Small intestine (tissue), 7 donors: ENCODE data around the gene ZNF462. TPM values are rescaled to one million over a fixed set of nuclear protein-coding genes. Genes with fewer than 3 reads are reported as not detected.

ENCODE experiments used
- DNase-seq, 2 donors: peaks; one replicate each; pipeline versions ENCODE4 v3.0.0 to v3.0.0-alpha.2; 2013
- FAIRE-seq: peaks from 2 replicates; lab custom pipeline; 2012; peaks lifted over from hg19 to GRCh38; lab: Jason Lieb, UNC
- H3K27ac ChIP-seq, 3 donors: one replicate each; pipeline ENCODE4 v1.5.1; 2013; ENCODE audit warnings: low read length in 2 of 3, mild to moderate bottlenecking in 2 of 3, control low read depth in 1 of 3, inconsistent platforms in 1 of 3, low read depth in 1 of 3, moderate library complexity in 1 of 3
- H3K27me3 ChIP-seq, 3 donors: one replicate each; pipeline ENCODE4 v1.6.1; 2013; ENCODE audit warnings: low read length in 3 of 3, inconsistent platforms in 1 of 3; ENCODE audit not compliant: control insufficient read depth in 3 of 3, insufficient read depth in 3 of 3
- H3K36me3 ChIP-seq, 3 donors: one replicate each; pipeline ENCODE4 v1.6.1; 2013; ENCODE audit warnings: low read length in 3 of 3, inconsistent platforms in 1 of 3, low read depth in 1 of 3, mild to moderate bottlenecking in 1 of 3, moderate library complexity in 1 of 3; ENCODE audit not compliant: control insufficient read depth in 3 of 3, insufficient read depth in 2 of 3
- H3K4me1 ChIP-seq, 3 donors: one replicate each; pipeline ENCODE4 v1.6.1; 2013; ENCODE audit warnings: low read length in 2 of 3, inconsistent platforms in 1 of 3, low read depth in 1 of 3, mild to moderate bottlenecking in 1 of 3, moderate library complexity in 1 of 3; ENCODE audit not compliant: control insufficient read depth in 3 of 3, insufficient read depth in 2 of 3
- H3K4me3 ChIP-seq, 3 donors: one replicate each; pipeline ENCODE4 v1.5.1; 2013; ENCODE audit warnings: low read length in 3 of 3, control low read depth in 1 of 3, inconsistent platforms in 1 of 3, low read depth in 1 of 3, mild to moderate bottlenecking in 1 of 3, moderate library complexity in 1 of 3
- H3K9me3 ChIP-seq, 2 donors: one replicate each; pipeline ENCODE4 v1.6.1; 2013; ENCODE audit warnings: low read depth in 1 of 2, low read length in 1 of 2; ENCODE audit not compliant: control insufficient read depth in 2 of 2, insufficient read depth in 1 of 2
- WGBS, 3 donors: extraction: QIAGEN DNeasy Blood & Tissue Kit; methylation state at CpG; one replicate each; pipeline ENCODE4 v1.1.7; 2013; 5-methylcytosine and 5-hydroxymethylcytosine counted together
- polyA plus RNA-seq, 4 donors: library from polyadenylated mRNA; stranded (reverse) in 3 of 4; unstranded in 1 of 4; fragments of 200-250 nt in 3 of 4; fragments of 120-200 nt in 1 of 4; gene quantifications; one replicate each; pipeline versions ENCODE4 v1.2.1 to v1.2.3, GENCODE V29; 2013
- donor health status: healthy with polysubstance abuse.
- donor health status: control.
- donor health status: control.
- donor health status: Bipolar disorder and iron deficiency.
- donor health status: healthy.

The ZNF462 gene
- polyA plus RNA-seq, 4 donors = 0.54 to 13.0 (median 3.3) TPM

GRCh38 chr9:106966481-106966880 is 103.5 kb downstream of the ZNF462 start:
- Histone ChIP-seq H3K9me3 (no peaks in the 10 kb centered on the region), H3K27me3 (no peaks in the 10 kb centered on the region), H3K4me3 (no peak overlapping the region), H3K27ac (no peak overlapping the region), H3K36me3 (no peaks in the 10 kb centered on the region), H3K4me1 (no peaks in the 10 kb centered on the region)
- FAIRE-seq (no peak), DNase-seq (no peak)
- 36 to 71% (median 66%) methylated on average over 1 of the region's 1 CpG for WGBS, 3 donors

DNA sequence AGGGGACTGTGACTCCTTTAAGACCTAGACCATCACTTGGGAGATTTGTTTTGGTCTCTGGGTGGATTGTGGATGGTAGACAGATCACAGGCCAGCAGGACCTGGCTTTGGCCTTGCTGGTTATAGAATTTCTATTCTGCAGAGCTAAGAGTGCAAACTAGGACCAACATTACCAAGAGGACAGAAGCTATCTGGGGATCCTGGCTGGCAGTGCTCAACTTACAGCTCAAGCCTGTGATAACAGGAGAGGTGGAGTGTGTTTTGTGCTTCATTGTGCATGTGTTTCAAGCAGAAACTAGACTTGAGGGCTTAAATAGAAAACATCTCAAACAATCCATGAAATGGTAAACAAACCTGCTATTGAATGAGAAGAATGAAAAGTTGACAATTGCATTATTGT is 106.7 kb downstream of the ZNF462 start:
- FAIRE-seq = no peak

DNA sequence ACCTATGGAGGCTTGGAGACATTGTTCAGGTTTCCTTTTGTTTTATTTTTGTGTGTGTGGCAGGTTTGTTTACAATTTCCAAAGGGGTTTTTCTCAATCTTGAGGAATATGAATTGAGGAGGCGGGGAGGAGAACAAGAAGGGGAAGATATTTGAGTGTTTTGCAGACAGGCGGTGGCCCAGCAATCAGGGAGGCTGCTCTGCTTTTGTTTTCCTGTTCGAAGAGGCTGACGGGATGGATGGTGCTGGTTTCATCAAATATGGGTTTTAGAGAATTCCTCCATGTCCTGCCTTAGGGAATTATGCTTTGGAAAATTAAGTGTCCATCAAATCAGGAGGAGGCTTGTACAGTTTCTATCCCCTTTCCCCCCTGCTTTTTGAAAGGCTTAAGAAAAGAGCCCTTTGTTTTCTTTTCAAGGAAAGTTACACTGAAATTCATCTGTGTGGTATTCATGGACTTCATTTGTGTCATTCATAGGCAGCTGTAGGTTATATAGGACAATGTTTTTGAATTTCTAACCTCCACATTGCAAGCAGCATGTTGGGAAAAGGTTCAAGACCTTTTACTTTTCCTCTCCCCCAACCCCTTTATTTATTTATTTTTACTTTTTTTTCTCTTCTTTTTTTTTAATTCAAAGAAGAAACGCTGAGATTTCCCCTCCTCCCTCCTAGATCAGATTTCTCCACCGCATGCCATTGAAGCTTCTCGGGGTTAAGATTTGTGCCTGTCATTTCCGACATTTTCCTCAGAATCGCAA is 107.4 kb downstream of the ZNF462 start:
- Histone ChIP-seq H3K36me3 (peaks cover 0 to 18% (median 0%) of the 10 kb centered on the region in 3 donors), H3K4me1 (no peaks in the 10 kb centered on the region), H3K4me3 (no peak overlapping the region), H3K27ac (no peak overlapping the region), H3K27me3 (no peaks in the 10 kb centered on the region), H3K9me3 (no peaks in the 10 kb centered on the region)
- WGBS, 3 donors = 84 to 90% (median 90%) methylated on average over 9 of the region's 9 CpGs
- DNase-seq = no peak
- no peak for FAIRE-seq

More for the DNA sequence above, 106.7 kb downstream of the ZNF462 start:
- DNase-seq = no peak
- H3K9me3 ChIP-seq = no peaks in the 10 kb centered on the region
- H3K4me3 ChIP-seq = no peak overlapping the region
- no peaks in the 10 kb centered on the region for H3K27me3 ChIP-seq
- H3K4me1 ChIP-seq = no peaks in the 10 kb centered on the region
- peaks cover 0 to 15% (median 0%) of the 10 kb centered on the region in 3 donors for H3K36me3 ChIP-seq
- no peak overlapping the region for H3K27ac ChIP-seq

- WGBS, 3 donors = 85 to 93% (median 85%) methylated on average over 5 of the region's 5 CpGs
- no peak for DNase-seq
- no peak for FAIRE-seq
- no peaks in the 10 kb centered on the region for H3K9me3 ChIP-seq
- H3K27ac ChIP-seq = no peak overlapping the region
- H3K27me3 ChIP-seq = no peaks in the 10 kb centered on the region
- H3K36me3 ChIP-seq = peaks cover 0 to 22% (median 0%) of the 10 kb centered on the region in 3 donors
- no peaks in the 10 kb centered on the region for H3K4me1 ChIP-seq
- no peak overlapping the region for H3K4me3 ChIP-seq
Observed at GRCh38 chr9:106970976-106971457, 108.1 kb downstream of the ZNF462 start.

GRCh38 chr9:106972082-106972481 is 109.1 kb downstream of the ZNF462 start:
- Histone ChIP-seq H3K4me1 (no peaks in the 10 kb centered on the region), H3K9me3 (no peaks in the 10 kb centered on the region), H3K36me3 (peaks cover 0 to 28% (median 0%) of the 10 kb centered on the region in 3 donors), H3K27me3 (no peaks in the 10 kb centered on the region), H3K4me3 (no peak overlapping the region), H3K27ac (no peak overlapping the region)
- FAIRE-seq = no peak
- no peak for DNase-seq
- 94 to 96% (median 94%) methylated on average over 9 of the region's 9 CpGs for WGBS, 3 donors

- Histone ChIP-seq H3K9me3 (no peaks in the 10 kb centered on the region), H3K4me3 (no peak overlapping the region), H3K27me3 (no peaks in the 10 kb centered on the region), H3K27ac (no peak overlapping the region), H3K4me1 (no peaks in the 10 kb centered on the region), H3K36me3 (peaks cover 0 to 34% (median 0%) of the 10 kb centered on the region in 3 donors)
- no peak for DNase-seq
- 91 to 94% (median 92%) methylated on average over 2 of the region's 2 CpGs for WGBS, 3 donors
- no peak for FAIRE-seq
Observed at GRCh38 chr9:106974341-106974740, 111.4 kb downstream of the ZNF462 start.

GRCh38 chr9:106976772-106977171 is 113.8 kb downstream of the ZNF462 start:
- Histone ChIP-seq H3K4me1 (no peaks in the 10 kb centered on the region), H3K27me3 (no peaks in the 10 kb centered on the region), H3K9me3 (no peaks in the 10 kb centered on the region), H3K27ac (no peak overlapping the region), H3K4me3 (no peak overlapping the region), H3K36me3 (peaks cover 0 to 40% (median 0%) of the 10 kb centered on the region in 3 donors)
- FAIRE-seq (no peak), DNase-seq (no peak)
- 87 to 93% (median 91%) methylated on average over 5 of the region's 5 CpGs for WGBS, 3 donors

GRCh38 chr9:106980551-106981101 is 117.7 kb downstream of the ZNF462 start:
- H3K27me3 ChIP-seq = no peaks in the 10 kb centered on the region
- 76 to 92% (median 82%) methylated on average over 2 of the region's 2 CpGs for WGBS, 3 donors
- no peak for DNase-seq
- no peak for FAIRE-seq
- H3K9me3 ChIP-seq = no peaks in the 10 kb centered on the region
- no peak overlapping the region for H3K27ac ChIP-seq
- peaks cover 0 to 36% (median 0%) of the 10 kb centered on the region in 3 donors for H3K36me3 ChIP-seq
- no peaks in the 10 kb centered on the region for H3K4me1 ChIP-seq
- no peak overlapping the region for H3K4me3 ChIP-seq
